ENCODE results near the gene ARID3A. TPM values are rescaled to one million over a fixed set of nuclear protein-coding genes. Genes with fewer than 3 reads are reported as not detected.
A peak's percentile ranks its signal among the peaks of the same experiment; 100 is the strongest.

The ARID3A gene
- total and polyA plus RNA-seq, 2 of the 13 experiments (the other 11 are each of a cell fraction or from before 2014, with no cell fraction given), result 71.3 to 77.9 TPM

GRCh38 chr19:982567-983170, 56.8 kb downstream of the ARID3A start (continued):
- TF ChIP-seq ZGPAT (CRISPR knock-in tag; IDR thresholded peaks at IDR 0.05), result no peak
- TF ChIP-seq ZNF230 (CRISPR knock-in tag; IDR thresholded peaks at IDR 0.05), result no peak
- TF ChIP-seq ZNF329 (CRISPR knock-in tag; IDR thresholded peaks at IDR 0.05; ENCODE audit: low read depth), result peak; percentile 51; the same call in 1 of the 2 replicates
- no peak for TF ChIP-seq ZNF431 (CRISPR knock-in tag; IDR thresholded peaks at IDR 0.05; ENCODE audit: borderline replicate concordance, low read depth)
- peak; percentile 23; the same call in 1 of the 2 replicates for TF ChIP-seq ZNF691 (CRISPR knock-in tag; IDR thresholded peaks at IDR 0.05; ENCODE audit: borderline replicate concordance, low read depth)
- TF ChIP-seq MLX (CRISPR knock-in tag; IDR thresholded peaks at IDR 0.05), result no peak
- TF ChIP-seq MEF2D (CRISPR knock-in tag; IDR thresholded peaks at IDR 0.05), result no peak
- no peak for TF ChIP-seq DR1 (CRISPR knock-in tag; IDR thresholded peaks at IDR 0.05)
- TF ChIP-seq, protein P1, sequence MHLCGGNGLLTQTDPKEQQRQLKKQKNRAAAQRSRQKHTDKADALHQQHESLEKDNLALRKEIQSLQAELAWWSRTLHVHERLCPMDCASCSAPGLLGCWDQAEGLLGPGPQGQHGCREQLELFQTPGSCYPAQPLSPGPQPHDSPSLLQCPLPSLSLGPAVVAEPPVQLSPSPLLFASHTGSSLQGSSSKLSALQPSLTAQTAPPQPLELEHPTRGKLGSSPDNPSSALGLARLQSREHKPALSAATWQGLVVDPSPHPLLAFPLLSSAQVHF (CRISPR knock-in tag; IDR thresholded peaks at IDR 0.05), result no peak
- peak; percentile 56; the same call in 1 of the 2 replicates for TF ChIP-seq GABPB1 (CRISPR knock-in tag; IDR thresholded peaks at IDR 0.05)
- no peak for TF ChIP-seq ZNF264 (CRISPR knock-in tag; IDR thresholded peaks at IDR 0.05)
- no peak for TF ChIP-seq ZNF713 (CRISPR knock-in tag; IDR thresholded peaks at IDR 0.05)
- TF ChIP-seq, protein P2, sequence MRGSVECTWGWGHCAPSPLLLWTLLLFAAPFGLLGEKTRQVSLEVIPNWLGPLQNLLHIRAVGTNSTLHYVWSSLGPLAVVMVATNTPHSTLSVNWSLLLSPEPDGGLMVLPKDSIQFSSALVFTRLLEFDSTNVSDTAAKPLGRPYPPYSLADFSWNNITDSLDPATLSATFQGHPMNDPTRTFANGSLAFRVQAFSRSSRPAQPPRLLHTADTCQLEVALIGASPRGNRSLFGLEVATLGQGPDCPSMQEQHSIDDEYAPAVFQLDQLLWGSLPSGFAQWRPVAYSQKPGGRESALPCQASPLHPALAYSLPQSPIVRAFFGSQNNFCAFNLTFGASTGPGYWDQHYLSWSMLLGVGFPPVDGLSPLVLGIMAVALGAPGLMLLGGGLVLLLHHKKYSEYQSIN (CRISPR knock-in tag; IDR thresholded peaks at IDR 0.05; ENCODE audit: borderline replicate concordance), result no peak
- no peak for TF ChIP-seq MBD4 (IDR thresholded peaks at IDR 0.05; ENCODE audit: borderline replicate concordance, low read length)
- TF ChIP-seq NR2F1 (CRISPR knock-in tag; IDR thresholded peaks at IDR 0.05), result no peak
- no peak for TF ChIP-seq ZNF562 (CRISPR knock-in tag; IDR thresholded peaks at IDR 0.05; ENCODE audit: borderline replicate concordance)
- no peak; the same call in 1 of the 2 replicates for TF ChIP-seq IRF2 (CRISPR knock-in tag; IDR thresholded peaks at IDR 0.05)
- peak; percentile 28; the same call in 1 of the 2 replicates for TF ChIP-seq SATB2 (CRISPR knock-in tag; IDR thresholded peaks at IDR 0.05)
- TF ChIP-seq TRIM24 (CRISPR knock-in tag; IDR thresholded peaks at IDR 0.05), result no peak
- no peak for TF ChIP-seq SMAD9 (CRISPR knock-in tag; IDR thresholded peaks at IDR 0.05)
- no peak for TF ChIP-seq RFXANK (CRISPR knock-in tag; IDR thresholded peaks at IDR 0.05)
- no peak for TF ChIP-seq ZNF639 (CRISPR knock-in tag; conservative IDR thresholded peaks at IDR 0.05)
- no peak for TF ChIP-seq ZNF547 (CRISPR knock-in tag; IDR thresholded peaks at IDR 0.05)
- TF ChIP-seq, protein P3, sequence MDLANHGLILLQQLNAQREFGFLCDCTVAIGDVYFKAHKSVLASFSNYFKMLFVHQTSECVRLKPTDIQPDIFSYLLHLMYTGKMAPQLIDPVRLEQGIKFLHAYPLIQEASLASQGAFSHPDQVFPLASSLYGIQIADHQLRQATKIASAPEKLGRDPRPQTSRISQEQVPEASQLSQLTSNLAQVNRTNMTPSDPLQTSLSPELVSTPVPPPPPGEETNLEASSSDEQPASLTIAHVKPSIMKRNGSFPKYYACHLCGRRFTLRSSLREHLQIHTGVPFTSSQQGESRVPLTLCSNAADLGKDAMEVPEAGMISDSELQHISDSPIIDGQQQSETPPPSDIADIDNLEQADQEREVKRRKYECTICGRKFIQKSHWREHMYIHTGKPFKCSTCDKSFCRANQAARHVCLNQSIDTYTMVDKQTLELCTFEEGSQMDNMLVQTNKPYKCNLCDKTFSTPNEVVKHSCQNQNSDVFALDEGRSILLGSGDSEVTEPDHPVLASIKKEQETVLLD (CRISPR knock-in tag; IDR thresholded peaks at IDR 0.05; ENCODE audit: low read depth), result peak; percentile 61; the same call in 1 of the 2 replicates

Measured in HepG2 (cell line).